Measurements from ENCODE around the gene ZNF599.
A peak's percentile ranks its signal among the peaks of the same experiment; 100 is the strongest.

ZNF599 gene

DNA sequence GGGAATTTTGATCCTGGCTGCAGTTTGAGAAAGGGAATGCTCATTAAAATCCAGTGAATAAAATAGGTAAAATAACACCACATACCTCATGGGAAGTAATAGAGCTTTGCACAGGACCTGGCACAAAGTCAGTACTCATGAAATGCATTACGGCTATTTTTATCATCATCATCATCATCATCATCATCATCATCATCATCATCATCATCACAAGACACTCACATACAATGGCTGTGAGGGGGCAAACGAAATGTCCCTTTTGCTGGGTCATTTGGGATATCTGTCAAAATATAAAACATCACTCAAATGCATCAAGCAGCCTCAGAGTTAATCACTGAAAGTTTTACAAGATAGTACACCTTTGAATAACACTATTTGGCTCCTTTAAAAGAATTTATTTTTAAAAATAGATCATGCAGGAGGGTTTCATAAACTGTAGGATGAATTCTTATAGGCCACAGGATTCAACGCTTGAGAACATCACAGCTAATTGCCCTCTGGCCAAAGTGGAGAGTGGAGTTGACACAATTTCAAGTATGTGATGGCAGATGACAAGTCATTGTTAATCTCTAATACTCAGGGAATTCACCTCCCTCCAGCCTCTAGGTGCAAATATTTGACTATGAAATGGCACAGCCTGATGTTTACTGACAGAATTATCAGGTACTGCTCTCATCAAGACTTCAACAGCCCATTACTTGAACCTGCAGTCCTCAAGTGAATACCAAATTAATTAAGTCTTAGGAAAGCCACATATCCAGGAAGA lies 14.2 kb upstream of the ZNF599 start:
- no peaks in the 10 kb centered on the region for H3K27me3 ChIP-seq (replicated peaks; ENCODE audit: control insufficient read depth, insufficient read depth, low read length)
- no peaks in the 10 kb centered on the region for H3K4me1 ChIP-seq (ENCODE audit: control insufficient read depth, insufficient read depth, low read length)
- no peak overlapping the region for H3K9ac ChIP-seq (ENCODE audit: low read length)
- peaks cover 12% of the 10 kb centered on the region for H3K9me3 ChIP-seq (ENCODE audit: control insufficient read depth, low read length)
- DNase-seq (ENCODE audit: low read depth): no peak
- H3K4me3 ChIP-seq (ENCODE audit: low read length): no peak overlapping the region
- H3K36me3 ChIP-seq (ENCODE audit: control insufficient read depth, insufficient read depth, low read length, severe bottlenecking): no peaks in the 10 kb centered on the region

DNA sequence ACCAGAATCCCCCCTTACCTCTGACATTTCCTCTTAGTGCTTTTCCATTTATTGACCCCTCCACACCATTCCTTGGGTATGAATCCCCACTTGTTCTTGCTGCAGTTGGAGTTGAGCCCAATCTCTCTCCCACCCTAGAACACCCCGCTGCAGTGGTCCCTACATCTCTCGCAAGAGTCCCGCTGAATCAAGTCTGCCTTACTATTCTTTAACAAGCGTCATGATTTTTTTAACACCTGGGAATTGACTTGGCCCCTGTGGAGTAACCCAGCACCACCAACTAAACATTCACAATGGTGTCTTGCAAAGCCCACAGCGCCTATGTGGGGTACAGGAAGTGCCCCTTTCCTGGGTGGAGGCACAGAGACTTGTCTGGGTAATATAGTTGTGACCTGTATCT lies 13.2 kb upstream of the ZNF599 start:
- no peaks in the 10 kb centered on the region for H3K27me3 ChIP-seq (replicated peaks; ENCODE audit: control insufficient read depth, insufficient read depth, low read length)
- H3K9ac ChIP-seq (ENCODE audit: low read length): no peak overlapping the region
- no peak overlapping the region for H3K4me3 ChIP-seq (ENCODE audit: low read length)
- H3K36me3 ChIP-seq (ENCODE audit: control insufficient read depth, insufficient read depth, low read length, severe bottlenecking): no peaks in the 10 kb centered on the region
- no peak for DNase-seq (ENCODE audit: low read depth)
- no peaks in the 10 kb centered on the region for H3K4me1 ChIP-seq (ENCODE audit: control insufficient read depth, insufficient read depth, low read length)
- peaks cover 12% of the 10 kb centered on the region for H3K9me3 ChIP-seq (ENCODE audit: control insufficient read depth, low read length)

DNA sequence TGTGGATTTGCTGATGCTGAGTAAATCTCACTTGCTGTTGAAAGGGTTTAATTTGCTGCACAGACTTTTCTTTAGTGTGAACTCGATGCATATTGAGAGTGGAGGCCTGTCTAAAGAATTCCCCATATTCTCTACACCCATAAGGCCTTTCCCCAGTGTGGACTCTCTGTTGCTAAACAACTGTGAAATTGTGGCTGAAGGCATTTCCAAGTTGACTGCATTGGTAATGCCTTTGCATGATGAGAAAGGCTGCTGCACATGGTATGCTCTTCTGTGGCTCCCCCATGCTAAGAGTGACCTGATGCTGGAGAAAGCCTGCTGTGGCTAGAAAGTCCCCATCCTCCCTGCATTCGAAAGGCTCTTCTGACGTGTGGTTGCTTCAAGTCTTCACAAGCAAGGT lies 6.6 kb upstream of the ZNF599 start:
- H3K9ac ChIP-seq (ENCODE audit: low read length): no peak overlapping the region
- no peak overlapping the region for H3K4me3 ChIP-seq (ENCODE audit: low read length)
- H3K36me3 ChIP-seq (ENCODE audit: control insufficient read depth, insufficient read depth, low read length, severe bottlenecking): no peaks in the 10 kb centered on the region
- no peaks in the 10 kb centered on the region for H3K9me3 ChIP-seq (ENCODE audit: control insufficient read depth, low read length)
- no peak for DNase-seq (ENCODE audit: low read depth)
- no peaks in the 10 kb centered on the region for H3K4me1 ChIP-seq (ENCODE audit: control insufficient read depth, insufficient read depth, low read length)
- no peaks in the 10 kb centered on the region for H3K27me3 ChIP-seq (replicated peaks; ENCODE audit: control insufficient read depth, insufficient read depth, low read length)

DNA sequence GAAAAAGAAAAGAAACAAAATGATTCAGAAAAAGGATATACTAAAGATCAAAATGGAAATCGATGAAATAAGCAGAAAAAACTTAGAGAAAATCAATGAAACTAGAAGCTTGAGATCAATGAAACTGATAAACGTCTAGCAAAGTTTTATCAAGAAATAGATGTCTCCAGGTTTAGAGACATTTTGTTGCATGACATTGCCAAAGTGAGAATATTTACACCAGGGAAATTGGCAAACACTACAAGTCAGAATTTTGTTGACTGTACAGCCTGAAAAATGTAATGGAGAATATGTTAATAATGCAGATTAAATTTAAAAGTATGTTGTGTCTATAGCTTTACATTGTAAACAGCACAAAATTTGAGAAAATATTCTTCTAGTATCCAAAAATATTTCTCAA lies 5.3 kb upstream of the ZNF599 start:
- Histone ChIP-seq H3K27me3 (replicated peaks; ENCODE audit: control insufficient read depth, insufficient read depth, low read length) (no peaks in the 10 kb centered on the region), H3K4me1 (ENCODE audit: control insufficient read depth, insufficient read depth, low read length) (no peaks in the 10 kb centered on the region), H3K9me3 (ENCODE audit: control insufficient read depth, low read length) (no peaks in the 10 kb centered on the region), H3K36me3 (ENCODE audit: control insufficient read depth, insufficient read depth, low read length, severe bottlenecking) (no peaks in the 10 kb centered on the region), H3K9ac (ENCODE audit: low read length) (no peak overlapping the region), H3K4me3 (ENCODE audit: low read length) (no peak overlapping the region)
- no peak for DNase-seq (ENCODE audit: low read depth)

DNA sequence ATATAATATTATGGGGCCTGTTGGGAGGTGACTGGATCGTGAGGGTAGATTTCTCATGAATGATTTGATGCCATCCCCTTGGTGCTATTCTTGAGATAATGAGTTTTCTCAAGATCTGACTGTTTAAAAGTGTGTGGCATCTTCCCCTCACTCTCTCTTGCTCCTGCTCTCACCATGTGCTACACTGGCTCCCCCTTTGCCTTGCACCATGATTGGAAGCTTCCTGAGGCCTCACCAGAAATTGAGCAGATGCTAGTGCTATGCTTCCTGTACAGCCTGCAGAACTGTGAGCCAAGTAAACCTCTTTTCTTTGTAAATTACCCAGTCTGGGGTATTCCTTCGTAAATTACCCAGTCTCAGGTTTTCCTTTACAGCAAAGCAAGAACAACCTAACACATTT lies 1.8 kb upstream of the ZNF599 start:
- Histone ChIP-seq H3K36me3 (ENCODE audit: control insufficient read depth, insufficient read depth, low read length, severe bottlenecking) (peaks cover 8% of the 10 kb centered on the region), H3K4me3 (ENCODE audit: low read length) (no peak overlapping the region), H3K9ac (ENCODE audit: low read length) (no peak overlapping the region), H3K9me3 (ENCODE audit: control insufficient read depth, low read length) (peaks cover 4% of the 10 kb centered on the region), H3K4me1 (ENCODE audit: control insufficient read depth, insufficient read depth, low read length) (peaks cover 10% of the 10 kb centered on the region), H3K27me3 (replicated peaks; ENCODE audit: control insufficient read depth, insufficient read depth, low read length) (no peaks in the 10 kb centered on the region)
- DNase-seq (ENCODE audit: low read depth): no peak

DNA sequence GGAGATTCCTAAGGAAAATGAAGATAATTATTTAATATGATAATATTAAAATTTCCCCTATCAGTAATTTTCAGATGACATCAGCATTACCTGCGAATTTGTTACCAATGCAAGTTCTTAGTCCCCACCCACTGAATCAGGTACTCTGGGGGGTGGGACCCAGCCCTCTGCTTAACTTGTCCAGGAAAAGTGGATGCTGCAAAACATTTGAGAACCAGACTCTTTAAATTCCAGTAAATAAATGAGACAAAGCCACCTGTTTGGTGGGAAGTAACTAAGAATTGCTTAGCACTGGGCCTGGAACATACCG lies 495 bp upstream of the ZNF599 start:
- Histone ChIP-seq H3K36me3 (ENCODE audit: control insufficient read depth, insufficient read depth, low read length, severe bottlenecking) (peaks cover 22% of the 10 kb centered on the region), H3K9me3 (ENCODE audit: control insufficient read depth, low read length) (peaks cover 11% of the 10 kb centered on the region), H3K9ac (ENCODE audit: low read length) (peak overlapping the region; percentile 93), H3K4me1 (ENCODE audit: control insufficient read depth, insufficient read depth, low read length) (peaks cover 10% of the 10 kb centered on the region), H3K27me3 (replicated peaks; ENCODE audit: control insufficient read depth, insufficient read depth, low read length) (no peaks in the 10 kb centered on the region), H3K4me3 (ENCODE audit: low read length) (peak overlapping the region; percentile 95)
- DNase-seq (ENCODE audit: low read depth): no peak

DNA sequence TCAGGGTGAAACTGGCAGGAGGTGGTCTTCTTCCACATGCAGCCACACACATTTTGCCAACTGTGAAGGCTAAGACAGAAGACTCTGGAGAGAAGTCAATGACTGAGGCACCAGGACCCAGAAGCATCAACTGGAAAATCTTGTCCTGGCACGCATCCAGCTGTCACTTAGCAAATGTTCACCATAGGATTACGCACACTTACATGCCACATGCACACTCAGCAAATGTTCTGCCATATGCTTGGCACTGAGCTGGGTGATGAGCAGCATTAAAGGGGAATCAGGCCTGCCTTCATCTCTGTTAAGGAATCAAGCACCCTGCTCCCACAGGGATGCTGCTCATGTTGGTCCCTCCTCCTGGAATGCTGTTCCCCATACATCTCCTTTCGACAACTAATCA lies 5.1 kb downstream of the ZNF599 start:
- Histone ChIP-seq H3K4me3 (ENCODE audit: low read length) (no peak overlapping the region), H3K36me3 (ENCODE audit: control insufficient read depth, insufficient read depth, low read length, severe bottlenecking) (peaks cover 77% of the 10 kb centered on the region), H3K9ac (ENCODE audit: low read length) (no peak overlapping the region), H3K4me1 (ENCODE audit: control insufficient read depth, insufficient read depth, low read length) (peaks cover 10% of the 10 kb centered on the region), H3K27me3 (replicated peaks; ENCODE audit: control insufficient read depth, insufficient read depth, low read length) (no peaks in the 10 kb centered on the region), H3K9me3 (ENCODE audit: control insufficient read depth, low read length) (peaks cover 66% of the 10 kb centered on the region)
- DNase-seq (ENCODE audit: low read depth): no peak

DNA sequence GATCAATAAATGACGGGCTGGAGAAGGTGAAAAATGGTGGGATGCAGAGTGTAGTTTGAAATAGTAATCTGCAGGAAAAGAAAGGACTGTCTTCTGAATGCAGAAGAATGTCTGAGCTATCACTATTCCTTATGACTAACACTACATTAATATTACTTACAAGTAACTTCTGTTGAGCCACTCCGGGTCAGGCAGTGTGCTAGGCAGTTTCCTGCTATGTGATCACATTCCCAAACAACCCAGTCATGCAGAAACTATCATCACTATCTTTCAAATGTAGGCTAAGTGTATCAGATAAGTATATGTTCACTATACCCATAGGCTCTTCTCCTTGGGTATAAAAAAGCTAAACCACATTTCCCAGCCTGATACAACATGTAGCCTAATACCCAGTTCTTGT lies 6.6 kb downstream of the ZNF599 start:
- no peak for DNase-seq (ENCODE audit: low read depth)
- no peaks in the 10 kb centered on the region for H3K27me3 ChIP-seq (replicated peaks; ENCODE audit: control insufficient read depth, insufficient read depth, low read length)

DNA sequence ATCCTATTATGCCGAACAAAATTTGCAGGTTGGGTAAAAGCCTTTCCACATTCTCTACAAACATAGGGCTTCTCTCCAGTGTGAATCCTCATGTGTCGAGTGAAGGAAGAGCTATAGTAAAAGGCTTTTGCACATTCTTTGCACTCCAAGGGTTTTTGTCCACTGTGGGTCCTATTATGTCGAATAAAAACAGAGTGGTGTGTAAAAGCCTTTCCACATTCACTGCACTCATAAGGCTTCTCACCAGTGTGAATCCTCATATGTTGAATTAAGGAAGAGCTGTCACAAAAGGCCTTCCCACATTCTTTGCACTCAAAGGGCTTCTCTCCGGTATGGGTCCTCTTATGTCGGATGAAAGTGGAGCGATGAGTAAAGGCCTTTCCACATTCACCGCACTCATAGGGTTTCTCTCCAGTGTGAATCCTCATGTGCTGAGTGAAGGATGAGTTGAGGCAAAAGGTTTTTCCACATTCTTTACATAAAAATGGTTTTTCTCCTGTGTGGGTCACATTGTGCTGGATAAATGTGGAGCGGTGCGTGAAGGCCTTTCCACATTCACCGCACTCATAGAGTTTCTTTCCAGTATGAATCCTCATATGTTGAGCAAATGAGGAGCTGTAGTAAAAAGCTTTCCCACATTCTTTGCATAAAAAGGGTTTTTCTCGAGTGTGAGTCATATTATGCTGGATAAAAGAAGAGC lies 13.6 kb downstream of the ZNF599 start:
- Histone ChIP-seq H3K36me3 (ENCODE audit: control insufficient read depth, insufficient read depth, low read length, severe bottlenecking) (peaks cover 85% of the 10 kb centered on the region), H3K27me3 (replicated peaks; ENCODE audit: control insufficient read depth, insufficient read depth, low read length) (no peaks in the 10 kb centered on the region), H3K9me3 (ENCODE audit: control insufficient read depth, low read length) (peaks cover 100% of the 10 kb centered on the region), H3K9ac (ENCODE audit: low read length) (no peak overlapping the region), H3K4me3 (ENCODE audit: low read length) (peak overlapping the region; percentile 42), H3K4me1 (ENCODE audit: control insufficient read depth, insufficient read depth, low read length) (no peaks in the 10 kb centered on the region)
- no peak for DNase-seq (ENCODE audit: low read depth)

More for the DNA sequence above, 6.6 kb downstream of the ZNF599 start:
- Histone ChIP-seq H3K9me3 (ENCODE audit: control insufficient read depth, low read length) (peaks cover 82% of the 10 kb centered on the region), H3K4me1 (ENCODE audit: control insufficient read depth, insufficient read depth, low read length) (no peaks in the 10 kb centered on the region), H3K9ac (ENCODE audit: low read length) (no peak overlapping the region), H3K36me3 (ENCODE audit: control insufficient read depth, insufficient read depth, low read length, severe bottlenecking) (peaks cover 93% of the 10 kb centered on the region), H3K4me3 (ENCODE audit: low read length) (no peak overlapping the region)

DNA sequence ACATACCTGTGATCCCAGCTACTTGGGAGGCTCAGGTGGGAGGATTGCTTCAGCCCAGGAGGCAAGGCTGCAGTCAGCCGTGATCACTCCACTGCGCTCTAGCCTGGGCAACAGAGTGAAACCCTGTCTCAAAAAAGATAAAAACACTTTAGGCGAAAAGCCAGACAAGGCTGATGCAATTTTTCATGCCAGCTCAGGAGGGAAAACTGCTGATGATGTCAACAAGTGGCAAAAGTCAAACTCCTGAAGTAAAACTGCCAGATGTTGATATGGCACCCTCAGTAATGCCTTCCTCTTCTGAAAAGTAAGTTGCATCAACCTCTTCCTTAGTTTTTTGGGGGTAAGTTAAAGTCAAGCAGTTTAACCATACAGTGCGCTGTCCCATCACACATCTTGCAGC lies 15.6 kb downstream of the ZNF599 start:
- Histone ChIP-seq H3K36me3 (ENCODE audit: control insufficient read depth, insufficient read depth, low read length, severe bottlenecking) (peaks cover 74% of the 10 kb centered on the region), H3K9me3 (ENCODE audit: control insufficient read depth, low read length) (peaks cover 100% of the 10 kb centered on the region), H3K9ac (ENCODE audit: low read length) (no peak overlapping the region), H3K27me3 (replicated peaks; ENCODE audit: control insufficient read depth, insufficient read depth, low read length) (no peaks in the 10 kb centered on the region), H3K4me3 (ENCODE audit: low read length) (peak overlapping the region; percentile 70), H3K4me1 (ENCODE audit: control insufficient read depth, insufficient read depth, low read length) (no peaks in the 10 kb centered on the region)
- DNase-seq (ENCODE audit: low read depth): no peak

DNA sequence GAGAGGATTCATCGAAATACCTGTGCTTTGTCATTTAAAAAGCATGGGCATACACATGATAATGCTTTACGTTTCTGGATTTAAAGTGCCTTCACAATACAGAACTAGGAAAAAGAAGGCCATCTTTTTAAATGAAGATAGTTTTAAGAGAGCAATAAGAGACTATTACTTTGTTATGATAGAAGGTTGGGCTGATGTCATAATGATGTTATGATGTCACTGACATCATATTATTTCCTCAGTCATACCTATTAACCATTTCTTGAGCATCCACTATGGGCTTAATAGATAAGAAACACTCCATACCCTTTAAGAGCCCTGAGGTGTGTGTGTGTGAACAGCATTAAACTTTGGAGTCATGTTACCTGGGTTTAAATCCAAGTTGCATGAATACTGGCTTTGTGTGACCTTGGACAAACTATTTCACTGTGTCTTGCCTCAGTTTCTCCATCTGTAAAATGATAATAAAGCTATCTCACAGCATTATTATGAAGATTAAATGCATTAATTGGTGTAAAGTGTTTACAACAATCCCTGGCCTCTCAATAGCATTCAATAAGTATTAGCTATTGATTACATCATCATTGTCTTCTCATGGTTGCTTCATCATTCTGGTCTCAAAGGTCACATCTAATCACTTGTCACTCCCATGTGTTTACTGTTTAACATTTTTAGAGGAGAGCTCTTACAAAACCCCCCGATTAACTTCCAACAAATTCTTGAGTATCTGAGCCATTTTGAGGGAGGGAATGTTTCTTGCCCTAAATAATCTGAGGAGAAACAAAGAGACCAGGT lies 27.9 kb downstream of the ZNF599 start:
- no peak overlapping the region for H3K9ac ChIP-seq (ENCODE audit: low read length)
- no peaks in the 10 kb centered on the region for H3K27me3 ChIP-seq (replicated peaks; ENCODE audit: control insufficient read depth, insufficient read depth, low read length)
- peaks cover 98% of the 10 kb centered on the region for H3K9me3 ChIP-seq (ENCODE audit: control insufficient read depth, low read length)
- no peaks in the 10 kb centered on the region for H3K4me1 ChIP-seq (ENCODE audit: control insufficient read depth, insufficient read depth, low read length)
- no peak overlapping the region for H3K4me3 ChIP-seq (ENCODE audit: low read length)
- DNase-seq (ENCODE audit: low read depth): no peak
- H3K36me3 ChIP-seq (ENCODE audit: control insufficient read depth, insufficient read depth, low read length, severe bottlenecking): peaks cover 61% of the 10 kb centered on the region

Measured in adipocyte (in vitro differentiated cells).